Neural crest cell (in vitro differentiated cells): ENCODE data around the gene WDR7. TPM values are rescaled to one million over a fixed set of nuclear protein-coding genes. Genes with fewer than 3 reads are reported as not detected.

ENCODE experiments used
- DNase-seq: peaks from one replicate; pipeline ENCODE4 v3.0.0; 2021; ENCODE audit warnings: low read depth, mixed read lengths, low spot score
- H3K27ac Mint-ChIP-seq: one replicate; pipeline ENCODE4 v1.8.0; 2021; ENCODE audit warnings: mild to moderate bottlenecking, mixed read lengths; ENCODE audit not compliant: unreplicated experiment
- H3K27me3 Mint-ChIP-seq: 2 replicates; pipeline ENCODE4 v1.8.0; 2021; ENCODE audit warnings: low read depth, mild to moderate bottlenecking, mixed read lengths
- H3K36me3 Mint-ChIP-seq: 2 replicates; pipeline ENCODE4 v1.8.0; 2021; ENCODE audit warnings: low read depth, mild to moderate bottlenecking, mixed read lengths
- H3K4me1 Mint-ChIP-seq: 2 replicates; pipeline ENCODE4 v1.8.0; 2021; ENCODE audit warnings: mixed read lengths
- H3K4me3 Mint-ChIP-seq: one replicate; pipeline ENCODE4 v1.8.0; 2021; ENCODE audit warnings: mild to moderate bottlenecking, mixed read lengths
- H3K9me3 Mint-ChIP-seq: 2 replicates; pipeline ENCODE4 v1.8.0; 2021; ENCODE audit warnings: mixed read lengths
- CTCF ChIP-seq: fragments of 200-600 bp; sonication (generic); conservative IDR thresholded peaks from 2 replicates; pipeline ENCODE4 v1.5.0; 2021; ENCODE audit warnings: antibody characterized with exemption, mild to moderate bottlenecking
- long read RNA-seq: library from polyadenylated mRNA; unstranded; transcript quantifications from one replicate; pipeline ENCODE4 v2.0.0, GENCODE V29; 2020
- total RNA-seq: library from RNA; stranded (reverse); gene quantifications from 2 replicates; pipeline ENCODE4 v1.2.1, GENCODE V29; 2021

The WDR7 gene
- 15.9 and 17.3 TPM in 2 replicates for total RNA-seq
- long read RNA-seq, partial matches to known transcripts = 19 of 27 reads
- long read RNA-seq, other reads (novel, unspliced or antisense) = 8 of 27 reads

- no peak for TF ChIP-seq CTCF
- H3K4me3 Mint-ChIP-seq = peak within 1 kb of the TSS; percentile 91
- peaks cover 25% of the 10 kb centered on the region for H3K4me1 Mint-ChIP-seq
- peak; percentile 90 for DNase-seq
- H3K36me3 Mint-ChIP-seq = peaks cover 4% of the 10 kb centered on the region
- H3K27me3 Mint-ChIP-seq = no peaks in the 10 kb centered on the region
- H3K9me3 Mint-ChIP-seq = peaks cover 3% of the 10 kb centered on the region
- H3K27ac Mint-ChIP-seq = peak within 1 kb of the TSS; percentile 90
These were observed at the start of gene WDR7 for GRCh38 chr18:56650944-56651770. TSS of gene WDR7 (plus strand) at chr18:56651359. CDS start at chr18:56672516, 21,157 bp downstream.

- Mint-ChIP-seq H3K27ac (no peak overlapping the region), H3K27me3 (no peaks in the 10 kb centered on the region), H3K9me3 (no peaks in the 10 kb centered on the region), H3K4me3 (no peak overlapping the region), H3K4me1 (no peaks in the 10 kb centered on the region), H3K36me3 (peaks cover 7% of the 10 kb centered on the region)
- TF ChIP-seq CTCF = no peak
- DNase-seq = no peak
These were observed 44.5 kb upstream of the WDR7 start for GRCh38 chr18:56606618-56607017.

GRCh38 chr18:56615738-56616520, 35.2 kb upstream of the WDR7 start:
- Mint-ChIP-seq H3K4me3 (no peak overlapping the region), H3K27ac (no peak overlapping the region)

GRCh38 chr18:56627991-56628390, 23.2 kb upstream of the WDR7 start:
- peaks cover 5% of the 10 kb centered on the region for H3K4me1 Mint-ChIP-seq
- no peaks in the 10 kb centered on the region for H3K9me3 Mint-ChIP-seq
- H3K27ac Mint-ChIP-seq = no peak overlapping the region
- no peak for TF ChIP-seq CTCF
- H3K27me3 Mint-ChIP-seq = no peaks in the 10 kb centered on the region
- DNase-seq = no peak
- H3K36me3 Mint-ChIP-seq = peaks cover 3% of the 10 kb centered on the region
- no peak overlapping the region for H3K4me3 Mint-ChIP-seq

More at GRCh38 chr18:56615738-56616520, 35.2 kb upstream of the WDR7 start:
- no peak for DNase-seq
- no peak for TF ChIP-seq CTCF
- Mint-ChIP-seq H3K4me1 (no peaks in the 10 kb centered on the region), H3K9me3 (no peaks in the 10 kb centered on the region), H3K27me3 (no peaks in the 10 kb centered on the region), H3K36me3 (peaks cover 19% of the 10 kb centered on the region)

GRCh38 chr18:56632070-56633022, 18.8 kb upstream of the WDR7 start:
- Mint-ChIP-seq H3K36me3 (peaks cover 8% of the 10 kb centered on the region), H3K27ac (no peak overlapping the region), H3K27me3 (no peaks in the 10 kb centered on the region), H3K4me1 (peaks cover 34% of the 10 kb centered on the region), H3K4me3 (peak overlapping the region; percentile 12), H3K9me3 (no peaks in the 10 kb centered on the region)
- no peak for TF ChIP-seq CTCF
- no peak for DNase-seq
